ENCODE measurements around the gene ARNT2. TPM values are rescaled to one million over a fixed set of nuclear protein-coding genes. Genes with fewer than 3 reads are reported as not detected.

The ARNT2 gene
- total RNA-seq, 4 donors from 2014 or later = 5.1 to 8.8 (median 6.8) TPM

DNA sequence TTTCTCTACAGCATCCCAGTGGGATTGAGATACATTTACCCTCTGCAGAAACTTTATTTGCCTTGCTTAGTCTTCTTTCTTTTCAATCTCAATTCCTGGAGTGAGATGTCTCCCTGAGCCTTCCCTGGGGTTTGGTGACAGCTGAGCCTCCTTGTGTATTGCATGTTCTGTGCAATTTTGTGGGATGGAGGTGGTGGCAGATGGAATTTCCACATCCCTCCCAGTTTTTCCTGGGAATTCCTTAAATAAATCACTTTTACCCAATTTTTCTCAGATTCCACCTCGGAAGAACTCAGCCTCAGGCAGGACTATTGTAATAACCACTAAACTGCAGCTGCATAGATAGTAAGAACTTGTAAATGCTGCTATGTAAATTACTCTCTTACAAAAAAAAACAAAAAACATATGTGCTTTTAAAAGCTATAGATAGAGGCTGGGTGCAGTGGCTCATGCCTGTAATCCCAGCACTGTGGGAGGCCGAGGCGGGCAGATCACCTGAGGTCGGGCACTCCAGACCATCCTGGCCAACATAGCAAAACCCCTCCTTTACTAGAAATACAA, 202.4 kb downstream of the ARNT2 start:
- Histone ChIP-seq H3K27ac (no peak overlapping the region), H3K4me1 (peaks cover 0 to 16% (median 5%) of the 10 kb centered on the region in 4 donors), H3K9me3 (no peaks in the 10 kb centered on the region), H3K27me3 (no peaks in the 10 kb centered on the region), H3K36me3 (no peaks in the 10 kb centered on the region), H3K4me3 (no peak overlapping the region)
- DNase-seq (ENCODE audit: low spot score in 2 of 2) = no peak
- TF ChIP-seq EP300 (IDR thresholded peaks at IDR 0.05) (no peak), POLR2A (IDR thresholded peaks at IDR 0.05) (no peak)
- TF ChIP-seq, protein P1, sequence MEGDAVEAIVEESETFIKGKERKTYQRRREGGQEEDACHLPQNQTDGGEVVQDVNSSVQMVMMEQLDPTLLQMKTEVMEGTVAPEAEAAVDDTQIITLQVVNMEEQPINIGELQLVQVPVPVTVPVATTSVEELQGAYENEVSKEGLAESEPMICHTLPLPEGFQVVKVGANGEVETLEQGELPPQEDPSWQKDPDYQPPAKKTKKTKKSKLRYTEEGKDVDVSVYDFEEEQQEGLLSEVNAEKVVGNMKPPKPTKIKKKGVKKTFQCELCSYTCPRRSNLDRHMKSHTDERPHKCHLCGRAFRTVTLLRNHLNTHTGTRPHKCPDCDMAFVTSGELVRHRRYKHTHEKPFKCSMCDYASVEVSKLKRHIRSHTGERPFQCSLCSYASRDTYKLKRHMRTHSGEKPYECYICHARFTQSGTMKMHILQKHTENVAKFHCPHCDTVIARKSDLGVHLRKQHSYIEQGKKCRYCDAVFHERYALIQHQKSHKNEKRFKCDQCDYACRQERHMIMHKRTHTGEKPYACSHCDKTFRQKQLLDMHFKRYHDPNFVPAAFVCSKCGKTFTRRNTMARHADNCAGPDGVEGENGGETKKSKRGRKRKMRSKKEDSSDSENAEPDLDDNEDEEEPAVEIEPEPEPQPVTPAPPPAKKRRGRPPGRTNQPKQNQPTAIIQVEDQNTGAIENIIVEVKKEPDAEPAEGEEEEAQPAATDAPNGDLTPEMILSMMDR (IDR thresholded peaks at IDR 0.05) = no peak
- WGBS, 2 donors = 88 to 91% methylated on average over 4 of the region's 4 CpGs

DNA sequence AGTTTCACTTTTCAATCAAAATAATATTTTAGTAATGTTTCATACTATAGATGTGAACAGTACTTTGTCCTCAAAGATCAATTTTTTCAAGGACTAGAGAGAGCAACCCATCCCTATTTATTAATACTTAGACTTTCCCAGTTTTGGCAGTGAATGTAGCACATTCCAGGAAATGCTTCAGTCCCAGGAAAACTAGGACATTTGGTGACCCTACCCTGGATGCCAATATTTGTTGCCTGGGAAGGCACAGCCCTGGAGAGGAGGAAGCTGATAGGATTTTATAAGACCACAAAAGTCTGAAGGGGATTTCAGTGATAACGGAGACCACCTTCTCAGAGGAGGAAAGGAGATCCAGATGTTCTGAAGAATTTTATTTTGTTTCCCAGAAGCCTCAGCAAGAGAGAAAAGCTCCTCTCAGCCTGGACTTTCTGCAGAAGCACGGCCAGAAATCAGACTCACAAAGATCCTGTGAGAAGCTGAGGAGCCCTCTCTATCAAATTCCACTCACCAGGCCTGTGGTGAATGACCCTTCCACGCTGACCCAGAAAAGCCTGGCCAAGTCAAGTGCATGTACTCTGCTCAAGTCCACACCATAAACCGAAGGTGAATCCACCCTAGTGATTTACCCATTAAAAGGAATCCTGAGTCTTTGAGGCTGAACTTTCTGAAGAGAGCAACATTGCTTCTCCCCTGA, 203.3 kb downstream of the ARNT2 start:
- Histone ChIP-seq H3K27me3 (no peaks in the 10 kb centered on the region), H3K36me3 (no peaks in the 10 kb centered on the region), H3K27ac (peak overlapping the region in 2 of 4 donors; percentile 44 to 60), H3K4me3 (no peak overlapping the region), H3K4me1 (peaks cover 0 to 16% (median 5%) of the 10 kb centered on the region in 4 donors), H3K9me3 (no peaks in the 10 kb centered on the region)
- TF ChIP-seq POLR2A (IDR thresholded peaks at IDR 0.05) = no peak
- TF ChIP-seq, protein P1 (IDR thresholded peaks at IDR 0.05) = no peak
- DNase-seq (ENCODE audit: low spot score in 2 of 2) = no peak
- 48 to 53% methylated on average over 4 of the region's 4 CpGs for WGBS, 2 donors

DNA sequence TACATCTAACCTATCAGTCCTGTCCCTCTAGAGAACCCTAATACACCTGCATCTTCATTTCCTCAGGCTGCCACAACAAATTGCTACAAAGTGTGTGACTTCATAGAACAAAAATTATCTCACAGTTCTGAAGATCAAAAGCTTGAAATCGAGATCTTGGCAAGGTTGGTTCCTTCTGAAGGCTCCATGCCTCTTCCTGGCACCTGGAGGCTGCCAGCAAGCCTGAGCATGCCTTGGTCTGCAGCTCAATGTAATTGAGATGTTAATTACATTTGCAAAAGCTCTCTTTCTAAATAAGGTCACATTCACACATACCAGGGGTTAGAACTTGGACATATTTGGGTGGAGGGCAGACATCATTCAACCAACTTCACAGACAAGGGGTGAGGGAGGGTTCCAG, 204.5 kb downstream of the ARNT2 start:
- H3K27ac ChIP-seq = no peak overlapping the region
- 84 to 86% methylated on average over 1 of the region's 1 CpG for WGBS, 2 donors
- H3K4me1 ChIP-seq = peaks cover 0 to 16% (median 5%) of the 10 kb centered on the region in 4 donors
- DNase-seq (ENCODE audit: low spot score in 2 of 2) = no peak
- no peak overlapping the region for H3K4me3 ChIP-seq
- TF ChIP-seq EP300 (IDR thresholded peaks at IDR 0.05) = no peak
- TF ChIP-seq, protein P1 (IDR thresholded peaks at IDR 0.05) = no peak
- TF ChIP-seq POLR2A (IDR thresholded peaks at IDR 0.05) = no peak
- no peaks in the 10 kb centered on the region for H3K9me3 ChIP-seq
- H3K27me3 ChIP-seq = no peaks in the 10 kb centered on the region
- H3K36me3 ChIP-seq = no peaks in the 10 kb centered on the region

DNA sequence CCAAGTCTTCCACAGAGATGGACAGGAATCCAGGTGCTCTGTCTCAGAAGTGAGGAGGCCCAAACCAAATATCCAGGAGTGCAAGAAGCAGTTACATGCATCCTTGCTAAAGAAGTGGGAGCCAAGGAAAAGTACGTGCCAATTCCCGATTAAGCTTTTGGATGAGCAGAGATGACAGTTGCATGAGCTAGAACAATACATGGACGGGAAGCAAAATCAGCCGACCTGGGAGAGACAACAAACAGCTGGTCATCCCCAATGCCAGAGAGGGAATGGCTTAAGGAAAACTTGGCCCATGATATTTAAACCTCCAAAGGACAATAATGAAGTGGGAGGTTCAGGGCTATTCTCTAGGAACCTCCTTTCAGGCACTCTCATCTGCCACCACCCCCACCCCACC, 204.9 kb downstream of the ARNT2 start:
- no peak for DNase-seq (ENCODE audit: low spot score in 2 of 2)
- Histone ChIP-seq H3K4me1 (peaks cover 0 to 16% (median 5%) of the 10 kb centered on the region in 4 donors), H3K27me3 (no peaks in the 10 kb centered on the region), H3K9me3 (no peaks in the 10 kb centered on the region), H3K36me3 (no peaks in the 10 kb centered on the region), H3K27ac (no peak overlapping the region), H3K4me3 (no peak overlapping the region)
- TF ChIP-seq EP300 (IDR thresholded peaks at IDR 0.05) (no peak), POLR2A (IDR thresholded peaks at IDR 0.05) (no peak)
- TF ChIP-seq, protein P1 (IDR thresholded peaks at IDR 0.05) = no peak
- WGBS, 2 donors = 64 to 82% methylated on average over 4 of the region's 4 CpGs

DNA sequence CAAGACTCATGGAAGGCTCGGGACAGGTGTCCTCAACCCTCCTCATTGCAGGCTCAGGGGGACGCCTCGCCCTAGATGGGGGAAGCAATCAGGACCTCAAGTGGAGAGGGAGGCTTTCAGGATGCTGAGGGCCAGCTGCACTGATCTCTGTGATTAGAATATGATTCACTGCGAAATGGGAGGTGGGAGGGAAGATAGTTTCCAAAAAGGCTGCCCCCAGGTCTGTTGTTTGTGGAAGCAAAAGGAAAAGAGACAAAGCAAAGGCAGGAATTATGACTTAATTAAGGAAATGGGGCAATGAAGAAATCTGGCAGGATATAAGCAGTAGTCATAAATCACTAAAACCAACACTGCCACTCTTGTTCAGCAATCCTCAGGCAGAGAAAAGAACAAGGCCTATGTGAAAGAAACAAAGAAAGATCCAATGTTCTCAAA, 205.3 kb downstream of the ARNT2 start:
- no peaks in the 10 kb centered on the region for H3K27me3 ChIP-seq
- DNase-seq (ENCODE audit: low spot score in 2 of 2) = no peak
- peaks cover 0 to 16% (median 5%) of the 10 kb centered on the region in 4 donors for H3K4me1 ChIP-seq
- H3K4me3 ChIP-seq = no peak overlapping the region
- TF ChIP-seq, protein P1 (IDR thresholded peaks at IDR 0.05) = no peak
- TF ChIP-seq POLR2A (IDR thresholded peaks at IDR 0.05) (no peak), EP300 (IDR thresholded peaks at IDR 0.05) (no peak)
- no peaks in the 10 kb centered on the region for H3K36me3 ChIP-seq
- H3K9me3 ChIP-seq = no peaks in the 10 kb centered on the region
- no peak overlapping the region for H3K27ac ChIP-seq
- 52 to 68% methylated on average over 4 of the region's 4 CpGs for WGBS, 2 donors
